Measurements from ENCODE around the gene GLRX.

- no peak for TF ChIP-seq EZH2 (IDR thresholded peaks at IDR 0.05; ENCODE audit: low read length)
- TF ChIP-seq CTCF (optimal IDR thresholded peaks at IDR 0.05 in 1 of 3, IDR thresholded peaks at IDR 0.05 in 1 of 3, conservative IDR thresholded peaks at IDR 0.05 in 1 of 3; ENCODE audit: extremely low read depth in 1 of 3, insufficient read depth in 2 of 3, low read length in 3 of 3), result no peak
Measured at GRCh38 chr5:95840956-95841705, 18.6 kb upstream of the GLRX start.
